GM23248 (cell line): ENCODE data around the gene FOXN3. TPM values are rescaled to one million over a fixed set of nuclear protein-coding genes. Genes with fewer than 3 reads are reported as not detected.

Experiments
- DNase-seq: peaks from one replicate; pipeline ENCODE4 v3.0.0-alpha.2; 2015
- H2AFZ ChIP-seq: fragments of 200-600 bp; sonication (generic); 2 replicates; pipeline ENCODE4 v1.6.1; 2016; ENCODE audit warnings: antibody characterized with exemption
- H3F3A ChIP-seq: fragments of 200-600 bp; sonication (generic); 2 replicates; pipeline ENCODE4 v1.6.1; 2016; ENCODE audit warnings: mild to moderate bottlenecking, antibody characterized with exemption, mixed run types; ENCODE audit not compliant: insufficient read depth
- H3K27ac ChIP-seq: fragments of 200-600 bp; sonication (generic); 2 replicates; pipeline ENCODE4 v1.5.1; 2016; ENCODE audit warnings: mild to moderate bottlenecking
- H3K27me3 ChIP-seq: fragments of 200-600 bp; sonication (generic); replicated peaks from 2 replicates; pipeline ENCODE4 v1.6.1; 2016; ENCODE audit warnings: mild to moderate bottlenecking; ENCODE audit not compliant: insufficient read depth
- H3K36me3 ChIP-seq: fragments of 200-600 bp; sonication (generic); 2 replicates; pipeline ENCODE4 v1.6.1; 2016; ENCODE audit warnings: low read depth, mild to moderate bottlenecking
- H3K4me1 ChIP-seq: fragments of 200-600 bp; sonication (generic); 2 replicates; pipeline ENCODE4 v1.6.1; 2016; ENCODE audit warnings: mild to moderate bottlenecking; ENCODE audit not compliant: insufficient read depth
- H3K4me2 ChIP-seq: fragments of 200-600 bp; sonication (generic); one replicate; pipeline ENCODE4 v1.6.1; 2016; ENCODE audit warnings: mild to moderate bottlenecking; ENCODE audit not compliant: unreplicated experiment
- H3K4me3 ChIP-seq: fragments of 200-600 bp; sonication (generic); 2 replicates; pipeline ENCODE4 v1.5.1; 2016; ENCODE audit warnings: mild to moderate bottlenecking
- H3K79me2 ChIP-seq: fragments of 200-600 bp; sonication (generic); 2 replicates; pipeline ENCODE4 v1.6.1; 2016; ENCODE audit warnings: mild to moderate bottlenecking; ENCODE audit not compliant: insufficient read depth
- H3K9ac ChIP-seq: fragments of 200-600 bp; sonication (generic); 2 replicates; pipeline ENCODE4 v1.6.1; 2016; ENCODE audit warnings: mild to moderate bottlenecking
- H3K9me2 ChIP-seq: fragments of 200-600 bp; sonication (generic); 2 replicates; pipeline ENCODE4 v1.6.1; 2016; ENCODE audit warnings: mixed run types, mild to moderate bottlenecking, moderate library complexity; ENCODE audit not compliant: insufficient read depth
- H3K9me3 ChIP-seq: fragments of 200-600 bp; sonication (generic); one replicate; pipeline ENCODE4 v1.6.1; 2017; ENCODE audit warnings: low read depth
- H4K20me1 ChIP-seq: fragments of 200-600 bp; sonication (generic); 2 replicates; pipeline ENCODE4 v1.6.0; 2016; ENCODE audit not compliant: insufficient read depth
- EZH2 ChIP-seq: fragments of 200-600 bp; sonication (generic); IDR thresholded peaks from 2 replicates; pipeline ENCODE4 v1.6.1; 2018; ENCODE audit warnings: antibody characterized with exemption, mild to moderate bottlenecking; ENCODE audit not compliant: insufficient read depth, poor library complexity, severe bottlenecking
- EZH2phosphoT487 ChIP-seq: fragments of 200-600 bp; sonication (generic); IDR thresholded peaks from 2 replicates; pipeline ENCODE4 v1.6.1; 2018; ENCODE audit warnings: antibody characterized with exemption, moderate library complexity, mild to moderate bottlenecking, low read depth; ENCODE audit not compliant: insufficient read depth
- WGBS, 2 experiments: methylation state at CpG; one replicate each; pipeline ENCODE4 v1.1.6; 2015 to 2017; ENCODE audit warnings: low lambda C conversion rate in 2 of 2, low coverage in 1 of 2; ENCODE audit errors: missing lambda C conversion rate in 2 of 2; 5-methylcytosine and 5-hydroxymethylcytosine counted together
- in situ Hi-C: fragments of 300-500 bp; cut with MboI; formaldehyde crosslinking; loops from 2 replicates; pipeline ENCODE4 v1.15.0; 2020
- polyA plus RNA-seq: library from polyadenylated mRNA; unstranded; fragments of >200 nt; fragmentation: Nextera tagmentation; extraction: Ambion mirVana; gene quantifications from 2 replicates; pipeline ENCODE4 v1.2.1, GENCODE V29; 2016
- total RNA-seq: library from RNA; depleted of rRNA; stranded (reverse); fragments of >200 nt; shearing (Covaris generic); gene quantifications from 2 replicates; pipeline ENCODE4 v1.2.3, GENCODE V29; 2014

FOXN3 gene
- total and polyA plus RNA-seq, 2 experiments from 2014 or later, result 18.6 to 19.0 TPM

DNA sequence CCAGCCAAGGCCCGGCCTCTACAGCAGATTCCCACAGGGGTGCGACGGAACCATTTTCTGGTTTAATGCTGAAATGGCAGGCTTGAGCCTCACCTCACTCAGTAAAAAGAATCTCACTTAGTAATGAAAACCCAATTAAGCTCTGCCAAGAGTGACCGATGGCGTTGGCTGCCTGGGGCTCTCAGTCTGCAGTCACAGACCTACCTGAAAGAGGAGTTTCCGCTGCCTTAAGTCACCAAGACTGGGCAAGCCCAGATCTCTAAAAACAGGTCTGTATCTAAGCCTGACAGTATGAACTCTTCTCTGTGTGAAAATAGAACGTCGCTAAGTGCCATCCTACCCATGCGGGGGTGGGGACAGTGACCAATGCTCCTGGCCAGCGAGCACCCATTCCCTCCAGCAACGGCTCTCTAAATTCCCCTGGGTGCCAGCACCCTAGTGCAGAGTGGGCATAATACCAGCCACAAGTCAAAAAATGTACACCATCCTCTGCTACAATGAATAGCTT is 107.3 kb downstream of the FOXN3 start:
- 88 to 91% methylated on average over 11 of the region's 11 CpGs for WGBS, 2 experiments
- Histone ChIP-seq H3K4me3 (no peak overlapping the region), H3K9me3 (no peaks in the 10 kb centered on the region), H3K4me2 (no peak overlapping the region), H3K79me2 (peaks cover 17% of the 10 kb centered on the region; the same call in 1 of the 2 replicates), H2AFZ (no peak overlapping the region), H3K36me3 (no peaks in the 10 kb centered on the region), H3K9ac (no peak overlapping the region), H4K20me1 (no peaks in the 10 kb centered on the region), H3K27me3 (no peaks in the 10 kb centered on the region), H3F3A (0 out of 2 replicates have a peak, but pooled peaks cover 14% of the 10 kb centered on the region), H3K27ac (no peak overlapping the region), H3K9me2 (no peaks in the 10 kb centered on the region), H3K4me1 (peaks cover 21% of the 10 kb centered on the region)
- no peak for DNase-seq
- no peak for TF ChIP-seq EZH2
- no peak for TF ChIP-seq EZH2phosphoT487
- in situ Hi-C loops, result no loop called here

DNA sequence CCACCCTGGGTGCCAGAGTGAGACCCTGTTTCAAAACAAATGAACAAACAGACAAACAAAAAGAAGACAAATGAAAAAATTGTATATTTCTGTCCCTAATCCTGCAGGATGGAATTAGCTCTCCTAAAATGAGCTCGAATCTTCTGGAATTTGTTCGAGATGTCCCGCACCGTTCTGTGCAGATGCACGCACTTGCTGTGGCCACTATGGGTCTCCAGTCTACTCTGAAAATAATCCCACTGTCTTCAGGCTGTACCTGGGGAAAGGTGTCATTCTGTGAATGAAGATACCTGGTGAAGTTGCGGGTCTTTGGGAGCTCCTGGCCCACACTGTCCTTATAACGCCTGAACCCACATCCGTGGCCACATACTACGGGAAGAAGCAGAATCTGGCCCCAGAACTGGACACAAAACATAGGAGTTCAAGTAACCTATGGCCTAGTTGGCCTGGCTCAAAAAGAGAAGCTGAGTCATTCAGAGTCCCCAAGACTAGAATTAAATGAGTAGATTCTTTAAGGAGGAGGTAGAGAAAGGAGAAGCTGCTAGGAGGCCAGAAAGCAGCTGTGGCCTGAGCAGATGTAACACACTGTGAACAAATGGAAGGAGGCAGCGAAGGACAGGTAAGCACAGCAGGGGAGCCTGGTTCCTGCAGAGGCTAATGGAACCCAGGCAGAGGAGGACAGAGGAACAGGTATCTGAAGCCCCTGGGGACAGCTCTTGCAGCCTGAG is 108.6 kb downstream of the FOXN3 start:
- peak; percentile 55 for DNase-seq

DNA sequence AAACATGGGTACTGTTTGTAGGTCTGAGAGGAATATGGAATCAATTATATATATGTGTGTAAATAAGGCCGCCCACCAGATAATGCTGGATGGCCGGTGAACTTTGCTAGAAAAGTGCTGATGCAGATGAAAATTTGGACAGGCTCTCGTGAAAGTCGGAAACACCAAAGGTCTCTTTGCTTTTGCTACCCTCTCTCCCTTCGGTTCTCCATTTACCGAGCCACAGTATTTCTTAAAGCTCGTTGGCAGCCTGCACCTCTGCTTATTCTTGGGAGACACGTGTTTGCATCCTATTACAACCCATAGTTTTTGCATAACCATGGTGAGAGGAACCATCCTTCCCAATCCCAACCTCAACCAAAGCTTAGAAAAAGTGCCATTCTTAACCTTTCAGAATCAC is 109.6 kb downstream of the FOXN3 start:
- TF ChIP-seq EZH2 (no peak), EZH2phosphoT487 (no peak)
- Histone ChIP-seq H2AFZ (no peak overlapping the region), H3K9me3 (no peaks in the 10 kb centered on the region), H3K4me3 (no peak overlapping the region), H3K27ac (no peak overlapping the region), H3K27me3 (no peaks in the 10 kb centered on the region), H3K36me3 (no peaks in the 10 kb centered on the region), H3K4me1 (peaks cover 41% of the 10 kb centered on the region), H3K9ac (no peak overlapping the region), H4K20me1 (no peaks in the 10 kb centered on the region), H3K4me2 (no peak overlapping the region), H3K9me2 (no peaks in the 10 kb centered on the region), H3K79me2 (0 out of 2 replicates have a peak, but pooled peaks cover 7% of the 10 kb centered on the region), H3F3A (peaks cover 35% of the 10 kb centered on the region)
- DNase-seq, result no peak
- 85 to 89% methylated on average over 8 of the region's 8 CpGs for WGBS, 2 experiments
- in situ Hi-C loops, result no loop called here

More for the DNA sequence above, 108.6 kb downstream of the FOXN3 start:
- Histone ChIP-seq H3K4me3 (no peak overlapping the region), H3K27ac (no peak overlapping the region), H2AFZ (no peak overlapping the region), H3F3A (peaks cover 27% of the 10 kb centered on the region), H3K79me2 (peaks cover 15% of the 10 kb centered on the region; the same call in 1 of the 2 replicates), H3K36me3 (no peaks in the 10 kb centered on the region), H3K27me3 (no peaks in the 10 kb centered on the region), H3K9me3 (no peaks in the 10 kb centered on the region), H3K4me1 (peaks cover 35% of the 10 kb centered on the region), H3K9ac (no peak overlapping the region), H3K4me2 (no peak overlapping the region), H4K20me1 (no peaks in the 10 kb centered on the region), H3K9me2 (no peaks in the 10 kb centered on the region)
- in situ Hi-C loops, result no loop called here
- TF ChIP-seq EZH2phosphoT487, result no peak
- no peak for TF ChIP-seq EZH2
- 97% methylated on average over 10 of the region's 10 CpGs for WGBS, 2 experiments

DNA sequence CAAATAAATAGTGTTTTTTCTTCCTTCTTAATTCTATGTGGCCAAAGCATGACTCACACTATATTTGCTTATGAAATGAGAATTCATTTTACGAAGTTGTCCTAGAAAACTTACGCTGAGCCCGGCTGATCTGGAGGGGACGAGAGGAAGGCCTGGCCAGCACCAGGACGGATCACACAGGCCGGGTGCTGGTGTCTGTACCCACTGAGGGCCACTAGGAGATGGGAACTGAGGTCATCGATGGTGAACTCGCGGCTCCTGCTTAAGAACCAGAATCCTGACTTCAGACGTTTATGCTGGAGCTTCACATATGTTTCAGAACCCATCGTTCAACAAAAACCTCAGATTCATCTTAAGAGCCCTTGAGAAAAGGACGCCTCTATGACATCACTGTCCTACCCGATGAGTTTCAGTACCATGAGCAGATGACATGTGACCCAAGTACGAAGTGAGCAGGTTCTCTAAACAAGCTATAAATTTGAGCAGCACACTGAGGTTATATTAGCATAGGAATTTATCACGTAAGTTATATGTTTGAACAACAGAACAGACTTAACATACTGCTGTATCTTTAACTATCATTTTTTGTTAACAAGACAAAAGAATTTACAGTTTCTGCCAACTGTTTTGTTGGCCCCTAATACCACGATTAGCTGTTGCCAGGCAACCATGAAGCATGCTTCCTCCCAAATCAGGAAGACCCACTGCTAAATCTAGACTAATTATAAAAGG is 111.9 kb downstream of the FOXN3 start:
- Histone ChIP-seq H3K27me3 (no peaks in the 10 kb centered on the region), H3K4me2 (peak overlapping the region; percentile 90), H3K79me2 (0 out of 2 replicates have a peak, but pooled peaks cover 7% of the 10 kb centered on the region), H3K9me3 (no peaks in the 10 kb centered on the region), H3K4me3 (peak overlapping the region; percentile 63), H3K27ac (peak overlapping the region; percentile 87), H3K36me3 (no peaks in the 10 kb centered on the region), H3F3A (peaks cover 35% of the 10 kb centered on the region), H3K4me1 (peaks cover 41% of the 10 kb centered on the region), H4K20me1 (no peaks in the 10 kb centered on the region), H2AFZ (peak overlapping the region; percentile 82), H3K9ac (peak overlapping the region; percentile 79), H3K9me2 (no peaks in the 10 kb centered on the region)
- in situ Hi-C loops, result no loop called here
- DNase-seq, result peak; percentile 82
- no peak for TF ChIP-seq EZH2
- TF ChIP-seq EZH2phosphoT487, result no peak
- 3 to 6% methylated on average over 16 of the region's 16 CpGs for WGBS, 2 experiments
